Upper lobe of right lung (tissue), 1 donor: ENCODE results near the gene FRMD4A. TPM values are rescaled to one million over a fixed set of nuclear protein-coding genes. Genes with fewer than 3 reads are reported as not detected.
"Not testable (repeated sequence)": the region's sequence is repeated elsewhere in the genome, so short reads cannot be mapped to it uniquely, and the experiment has no call there.

Experiments used
- ATAC-seq: fragments of 200-7000 bp; cut with Tn5 transposase; one replicate; pipeline ENCODE4 v1.9.1; 2020; ENCODE audit warnings: mild to moderate bottlenecking, moderate library complexity
- DNase-seq: peaks from one replicate; pipeline ENCODE4 v3.0.0-alpha.2; 2020
- H3K27ac ChIP-seq: fragments of 200-600 bp; one replicate; pipeline ENCODE4 v1.8.0; 2022
- H3K27me3 ChIP-seq: fragments of 200-600 bp; one replicate; pipeline ENCODE4 v1.8.0; 2022; ENCODE audit warnings: mild to moderate bottlenecking
- H3K36me3 ChIP-seq: fragments of 200-600 bp; one replicate; pipeline ENCODE4 v1.8.0; 2022
- H3K4me1 ChIP-seq: fragments of 200-600 bp; one replicate; pipeline ENCODE4 v1.8.0; 2022
- H3K4me3 ChIP-seq: fragments of 200-600 bp; one replicate; pipeline ENCODE4 v1.8.0; 2022; ENCODE audit warnings: mild to moderate bottlenecking
- H3K9me3 ChIP-seq: fragments of 200-600 bp; one replicate; pipeline ENCODE4 v1.8.0; 2022
- intact Hi-C: fragments of 100-400 bp; cut with DNase I; formaldehyde crosslinking; loops from one replicate; pipeline ENCODE4 v1.11.0; 2022
- total RNA-seq: library from RNA; stranded (reverse); fragmentation: NEBNext Ultra II Directional; extraction: Animal tissue kit (Norgen Biotek cat#: 25700); gene quantifications from one replicate; pipeline ENCODE4 v1.2.1, GENCODE V29; 2021
- TF ChIP-seq, protein P1 (sequence below): fragments of 200-600 bp; IDR thresholded peaks from one replicate; pipeline ENCODE4 v1.8.0; 2022; ENCODE audit warnings: antibody characterized with exemption
- donor health status: DM: no; HTN: yes; CAD: no; lungs with severe emphysema.

Gene FRMD4A
- total RNA-seq, 1 donor from 2014 or later, result 38.3 TPM

DNA sequence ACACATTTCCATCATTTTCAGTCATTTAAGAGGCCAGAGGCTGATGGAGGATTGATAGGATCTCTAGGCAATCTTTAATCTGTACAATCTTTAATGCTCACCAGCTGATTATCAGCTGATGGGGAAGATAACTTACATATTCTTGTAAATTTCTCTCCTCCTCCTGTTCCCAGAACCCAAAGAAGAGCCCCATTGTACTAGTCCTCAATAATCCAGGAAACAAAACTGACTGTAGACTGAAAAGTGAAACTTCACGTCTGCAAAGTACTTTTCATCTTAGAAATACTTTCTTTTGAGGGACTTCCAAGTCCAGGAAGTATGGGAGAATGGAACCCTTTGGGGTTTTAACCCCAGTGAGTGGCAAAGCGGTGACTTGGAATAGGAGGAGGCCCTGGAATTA lies 283.3 kb downstream of the FRMD4A start:
- no peaks in the 10 kb centered on the region for H3K9me3 ChIP-seq
- no peak overlapping the region for H3K4me3 ChIP-seq
- DNase-seq, result no peak
- H3K36me3 ChIP-seq, result no peaks in the 10 kb centered on the region
- ATAC-seq, result no peak
- TF ChIP-seq, protein P1, sequence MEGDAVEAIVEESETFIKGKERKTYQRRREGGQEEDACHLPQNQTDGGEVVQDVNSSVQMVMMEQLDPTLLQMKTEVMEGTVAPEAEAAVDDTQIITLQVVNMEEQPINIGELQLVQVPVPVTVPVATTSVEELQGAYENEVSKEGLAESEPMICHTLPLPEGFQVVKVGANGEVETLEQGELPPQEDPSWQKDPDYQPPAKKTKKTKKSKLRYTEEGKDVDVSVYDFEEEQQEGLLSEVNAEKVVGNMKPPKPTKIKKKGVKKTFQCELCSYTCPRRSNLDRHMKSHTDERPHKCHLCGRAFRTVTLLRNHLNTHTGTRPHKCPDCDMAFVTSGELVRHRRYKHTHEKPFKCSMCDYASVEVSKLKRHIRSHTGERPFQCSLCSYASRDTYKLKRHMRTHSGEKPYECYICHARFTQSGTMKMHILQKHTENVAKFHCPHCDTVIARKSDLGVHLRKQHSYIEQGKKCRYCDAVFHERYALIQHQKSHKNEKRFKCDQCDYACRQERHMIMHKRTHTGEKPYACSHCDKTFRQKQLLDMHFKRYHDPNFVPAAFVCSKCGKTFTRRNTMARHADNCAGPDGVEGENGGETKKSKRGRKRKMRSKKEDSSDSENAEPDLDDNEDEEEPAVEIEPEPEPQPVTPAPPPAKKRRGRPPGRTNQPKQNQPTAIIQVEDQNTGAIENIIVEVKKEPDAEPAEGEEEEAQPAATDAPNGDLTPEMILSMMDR, result no peak
- no peak overlapping the region for H3K27ac ChIP-seq
- intact Hi-C loops, result no loop called here
- H3K27me3 ChIP-seq, result no peaks in the 10 kb centered on the region
- no peaks in the 10 kb centered on the region for H3K4me1 ChIP-seq

DNA sequence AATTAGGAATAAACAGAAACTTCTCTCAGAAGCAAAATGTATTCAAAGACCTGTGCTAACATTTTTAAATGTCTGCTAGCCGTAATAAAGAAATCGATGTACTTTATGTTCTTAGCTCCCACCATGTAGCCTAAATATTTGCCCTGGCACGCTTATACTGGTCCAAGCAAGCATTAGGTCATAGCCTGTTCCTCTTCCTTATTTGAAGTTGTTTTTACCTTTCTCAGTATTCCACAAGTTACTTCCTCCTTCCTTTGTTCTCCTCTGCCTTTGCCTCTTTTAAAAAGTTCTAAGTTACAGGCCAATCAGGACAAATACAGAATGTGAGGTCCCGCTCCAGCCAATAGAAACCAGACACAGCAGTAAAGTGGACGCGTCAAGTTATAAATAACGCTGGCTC lies 288.7 kb downstream of the FRMD4A start:
- ATAC-seq, intact Hi-C loops, H3K4me3 ChIP-seq, DNase-seq, H3K27me3 ChIP-seq, H3K9me3 ChIP-seq, H3K36me3 ChIP-seq, H3K27ac ChIP-seq: not testable (repeated sequence)
- peaks cover 19% of the 10 kb centered on the region for H3K4me1 ChIP-seq

DNA sequence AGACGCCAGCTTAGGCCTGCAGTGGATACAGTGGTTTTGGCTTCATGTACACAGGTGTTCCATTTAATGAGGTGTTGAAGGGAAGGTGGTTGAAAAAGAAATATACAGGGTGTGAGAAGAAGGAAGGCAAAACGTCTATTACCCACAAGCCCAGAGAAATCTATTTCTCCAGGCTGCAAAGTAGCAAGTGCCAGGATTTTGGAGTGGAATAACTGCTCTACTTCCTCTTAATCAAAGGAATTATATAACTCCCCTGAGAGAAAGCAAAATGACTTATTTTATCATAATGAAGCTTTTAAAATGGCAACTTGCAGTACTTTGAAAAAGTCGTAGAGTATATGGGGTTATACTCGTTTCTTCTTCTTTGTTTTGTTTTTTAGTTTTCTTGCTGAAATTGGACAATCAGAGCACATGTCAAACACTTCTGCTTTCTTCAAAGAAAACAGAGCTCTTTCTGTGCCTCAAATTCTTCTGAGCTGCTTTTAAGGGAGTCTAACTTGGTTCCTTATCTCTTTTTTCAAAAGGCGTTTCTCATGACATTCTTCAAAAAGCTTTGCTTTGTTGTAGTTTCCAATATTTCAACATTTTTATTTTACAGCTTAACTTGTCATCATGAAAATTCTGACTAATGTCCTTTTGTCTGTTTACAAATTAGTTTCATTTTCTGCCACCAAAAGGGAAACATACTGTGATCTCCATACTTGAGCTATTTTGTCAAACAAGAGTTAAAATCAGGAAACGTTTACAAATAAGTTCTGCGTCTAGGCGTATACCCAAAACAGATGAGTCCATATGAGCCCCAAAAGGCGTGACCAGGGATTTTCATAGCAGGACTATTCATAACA lies 289.7 kb downstream of the FRMD4A start:
- no peak overlapping the region for H3K4me3 ChIP-seq
- no peaks in the 10 kb centered on the region for H3K9me3 ChIP-seq
- H3K4me1 ChIP-seq, result peaks cover 19% of the 10 kb centered on the region
- intact Hi-C loops, result no loop called here
- H3K36me3 ChIP-seq, result no peaks in the 10 kb centered on the region
- no peak for DNase-seq
- no peaks in the 10 kb centered on the region for H3K27me3 ChIP-seq
- ATAC-seq, result no peak
- TF ChIP-seq, protein P1, result no peak
- peak overlapping the region; percentile 52 for H3K27ac ChIP-seq

DNA sequence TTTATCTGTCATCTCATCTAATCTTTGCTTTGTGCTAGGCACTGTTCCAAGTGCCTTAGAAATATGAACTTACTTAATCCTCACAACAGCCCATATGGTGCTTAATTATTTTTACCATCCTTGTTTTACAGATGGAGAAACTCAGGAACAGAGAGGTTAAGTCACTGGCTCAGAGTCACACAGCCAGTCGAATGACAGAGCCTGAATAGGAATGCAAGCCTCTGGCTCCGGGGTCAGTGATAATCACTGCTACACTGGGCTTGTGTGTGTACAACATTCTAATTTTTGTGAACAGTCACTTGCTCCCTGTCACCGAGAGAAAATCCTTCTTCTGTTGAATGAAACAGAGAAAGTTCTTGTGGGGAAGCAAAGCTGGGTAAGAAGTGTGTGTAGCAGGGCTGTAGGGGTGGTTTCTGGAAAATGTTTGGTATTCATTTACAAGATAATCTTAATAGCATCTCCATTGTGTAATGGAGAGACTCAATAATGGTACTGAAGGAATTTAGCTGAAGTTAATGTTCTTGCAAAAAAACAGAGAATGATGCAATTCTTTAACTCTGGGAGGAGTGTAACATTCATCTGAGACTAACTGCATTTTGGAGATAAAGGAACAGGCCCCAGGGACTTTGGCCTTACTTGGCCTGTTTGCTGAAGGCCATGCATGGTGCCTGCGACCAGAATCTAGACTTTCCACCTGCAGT lies 290.6 kb downstream of the FRMD4A start:
- Histone ChIP-seq H3K27me3 (no peaks in the 10 kb centered on the region), H3K36me3 (no peaks in the 10 kb centered on the region), H3K9me3 (no peaks in the 10 kb centered on the region), H3K4me1 (peaks cover 19% of the 10 kb centered on the region), H3K27ac (peak overlapping the region; percentile 52), H3K4me3 (no peak overlapping the region)
- DNase-seq (no peak), ATAC-seq (no peak)
- TF ChIP-seq, protein P1, result no peak
- intact Hi-C loops, result no loop called here

DNA sequence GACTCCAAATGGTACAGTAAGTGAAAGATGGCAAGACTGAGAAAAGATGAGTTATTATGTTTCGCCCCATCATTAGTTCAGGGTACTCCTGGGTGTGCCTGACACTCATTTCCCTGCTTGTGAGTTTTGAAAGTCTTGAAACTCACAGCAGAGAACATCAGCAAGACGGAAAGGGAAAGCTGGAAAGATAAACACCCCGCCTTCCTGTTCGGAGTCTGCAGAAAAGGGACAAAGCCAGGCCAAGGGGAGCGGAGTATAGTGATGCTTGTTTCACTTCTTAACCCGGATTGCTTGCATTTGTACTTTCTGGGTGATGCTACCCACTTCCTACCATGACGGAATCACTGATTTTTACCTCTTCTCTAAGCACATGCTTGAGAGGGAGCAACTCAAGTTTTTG lies 294.5 kb downstream of the FRMD4A start:
- Histone ChIP-seq H3K9me3 (no peaks in the 10 kb centered on the region), H3K27me3 (no peaks in the 10 kb centered on the region), H3K27ac (no peak overlapping the region), H3K36me3 (no peaks in the 10 kb centered on the region), H3K4me1 (peaks cover 13% of the 10 kb centered on the region), H3K4me3 (no peak overlapping the region)
- no peak for DNase-seq
- TF ChIP-seq, protein P1, result no peak
- intact Hi-C loops, result no loop called here
- ATAC-seq, result no peak

DNA sequence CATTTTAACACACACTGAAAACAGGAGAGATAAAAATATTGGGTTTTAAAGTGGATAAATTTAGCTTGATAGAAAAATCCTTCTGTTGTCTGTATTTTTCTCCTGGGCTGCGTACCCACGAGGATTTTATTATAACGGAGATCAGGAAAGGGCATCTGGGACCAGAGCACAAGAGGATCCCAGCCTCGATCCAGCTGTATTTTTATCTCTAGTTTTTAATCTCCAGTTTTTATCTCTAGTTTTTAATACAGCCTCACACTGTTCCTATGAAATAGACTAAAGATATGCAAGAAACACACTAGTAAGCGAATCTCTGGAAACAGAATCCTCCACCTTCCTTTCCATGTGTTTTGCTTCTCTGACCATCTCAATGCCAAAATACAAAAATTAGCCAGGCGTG lies 295.2 kb downstream of the FRMD4A start:
- TF ChIP-seq, protein P1, result no peak
- Histone ChIP-seq H3K9me3 (no peaks in the 10 kb centered on the region), H3K27me3 (no peaks in the 10 kb centered on the region), H3K4me1 (peaks cover 6% of the 10 kb centered on the region), H3K4me3 (no peak overlapping the region), H3K27ac (no peak overlapping the region), H3K36me3 (no peaks in the 10 kb centered on the region)
- intact Hi-C loops, result no loop called here
- no peak for DNase-seq
- ATAC-seq, result no peak
